Measurements from ENCODE around the gene PRSS38.

The PRSS38 gene

GRCh38 chr1:227816750-227817446 is 1.4 kb downstream of the PRSS38 start:
- DNase-seq (ENCODE audit: low read depth), result no peak
- no peak for TF ChIP-seq CTCF (IDR thresholded peaks at IDR 0.05; ENCODE audit: low read length, missing control alignments)
- H3K4me3 ChIP-seq (replicated peaks; ENCODE audit: low read depth, low read length), result no peak overlapping the region

- H3K4me3 ChIP-seq (replicated peaks; ENCODE audit: low read depth, low read length), result no peak overlapping the region
- no peak for DNase-seq (ENCODE audit: low read depth)
- TF ChIP-seq CTCF (IDR thresholded peaks at IDR 0.05; ENCODE audit: low read length, missing control alignments), result no peak
These were observed 8.1 kb downstream of the PRSS38 start for GRCh38 chr1:227823537-227823936.

GRCh38 chr1:227824204-227824603 is 8.7 kb downstream of the PRSS38 start:
- no peak for DNase-seq (ENCODE audit: low read depth)
- H3K4me3 ChIP-seq (replicated peaks; ENCODE audit: low read depth, low read length), result no peak overlapping the region
- TF ChIP-seq CTCF (IDR thresholded peaks at IDR 0.05; ENCODE audit: low read length, missing control alignments), result no peak

GRCh38 chr1:227828786-227829185 is 13.3 kb downstream of the PRSS38 start:
- DNase-seq (ENCODE audit: low read depth), result no peak
- no peak for TF ChIP-seq CTCF (IDR thresholded peaks at IDR 0.05; ENCODE audit: low read length, missing control alignments)
- H3K4me3 ChIP-seq (replicated peaks; ENCODE audit: low read depth, low read length), result no peak overlapping the region

- no peak overlapping the region for H3K4me3 ChIP-seq (replicated peaks; ENCODE audit: low read depth, low read length)
- no peak for DNase-seq (ENCODE audit: low read depth)
- TF ChIP-seq CTCF (IDR thresholded peaks at IDR 0.05; ENCODE audit: low read length, missing control alignments), result no peak
These were observed 22.7 kb downstream of the PRSS38 start for GRCh38 chr1:227838181-227838580.

- no peak overlapping the region for H3K4me3 ChIP-seq (replicated peaks; ENCODE audit: low read depth, low read length)
- DNase-seq (ENCODE audit: low read depth), result no peak
- no peak for TF ChIP-seq CTCF (IDR thresholded peaks at IDR 0.05; ENCODE audit: low read length, missing control alignments)
These were observed 25.6 kb downstream of the PRSS38 start for GRCh38 chr1:227841096-227841495.

Measured in fibroblast of pulmonary artery (primary cell).